ENCODE results near the gene OSBPL3.
A peak's percentile ranks its signal among the peaks of the same experiment; 100 is the strongest.

OSBPL3 gene

DNA sequence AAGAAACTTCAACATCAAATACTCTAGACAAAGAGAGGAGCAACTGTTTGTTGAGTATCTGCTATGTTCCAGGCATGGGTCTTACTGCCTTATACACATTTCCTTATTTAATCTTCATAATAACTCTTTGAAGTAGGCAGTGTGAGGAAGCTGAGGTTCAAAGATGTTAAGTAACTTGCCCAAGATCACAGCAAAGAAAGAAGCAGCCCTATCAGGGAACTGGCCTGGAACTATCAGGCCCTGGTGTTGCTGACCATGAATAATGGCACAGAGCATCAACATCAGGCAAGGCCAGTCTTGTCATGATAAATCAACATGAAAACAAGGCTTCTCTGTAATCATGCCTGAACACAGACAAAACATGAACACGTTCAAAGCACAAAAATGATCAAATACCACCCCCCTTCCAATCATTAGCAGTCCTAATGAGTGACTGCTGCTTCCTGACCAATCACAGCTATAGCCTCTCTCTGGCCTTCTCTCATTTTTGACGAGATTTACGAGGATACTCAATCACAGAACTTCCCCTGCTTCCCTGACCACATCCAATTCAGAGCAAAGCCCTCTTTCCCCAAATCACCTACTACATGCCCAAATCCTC is 225.0 kb downstream of the OSBPL3 start:
- peak; percentile 38 for DNase-seq

DNA sequence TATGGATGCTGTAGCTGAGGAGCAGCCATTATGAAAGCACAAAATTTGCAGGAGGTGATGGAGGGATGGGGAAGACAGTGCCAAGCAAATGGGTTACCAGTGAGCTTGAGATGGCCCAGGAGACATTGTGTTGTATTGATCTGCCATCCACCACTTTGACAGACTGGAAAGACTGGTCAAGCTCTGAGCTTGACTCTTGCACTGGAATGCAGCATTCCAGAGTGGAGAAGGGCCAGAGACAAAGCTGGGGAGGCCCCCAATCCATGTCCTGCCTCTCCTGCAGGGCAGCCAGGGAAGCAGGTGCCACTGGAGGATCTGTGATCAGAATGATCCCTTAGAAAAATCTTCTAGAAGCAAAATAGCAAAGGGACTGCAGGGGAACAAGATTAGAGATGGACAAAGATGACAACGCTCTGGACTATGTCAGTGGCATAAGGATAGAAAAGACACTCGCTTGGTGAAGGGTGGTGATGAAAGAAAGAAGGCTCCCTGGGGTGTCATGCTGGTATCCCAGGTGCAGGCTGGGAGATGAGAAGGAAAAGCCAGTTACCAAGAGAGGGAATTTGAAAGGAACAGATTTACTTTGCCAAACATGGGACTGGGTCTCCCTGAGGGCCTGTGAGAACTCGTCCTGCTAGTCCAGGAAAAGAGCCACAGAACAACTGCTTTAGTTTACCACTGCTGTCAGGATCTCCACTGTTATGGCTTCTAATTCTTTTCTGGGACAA is 227.7 kb downstream of the OSBPL3 start:
- DNase-seq: no peak

- no peak for DNase-seq
Measured at GRCh38 chr7:24751484-24751883, 228.5 kb downstream of the OSBPL3 start.

GRCh38 chr7:24750441-24751055 is 229.4 kb downstream of the OSBPL3 start:
- no peak for DNase-seq

DNA sequence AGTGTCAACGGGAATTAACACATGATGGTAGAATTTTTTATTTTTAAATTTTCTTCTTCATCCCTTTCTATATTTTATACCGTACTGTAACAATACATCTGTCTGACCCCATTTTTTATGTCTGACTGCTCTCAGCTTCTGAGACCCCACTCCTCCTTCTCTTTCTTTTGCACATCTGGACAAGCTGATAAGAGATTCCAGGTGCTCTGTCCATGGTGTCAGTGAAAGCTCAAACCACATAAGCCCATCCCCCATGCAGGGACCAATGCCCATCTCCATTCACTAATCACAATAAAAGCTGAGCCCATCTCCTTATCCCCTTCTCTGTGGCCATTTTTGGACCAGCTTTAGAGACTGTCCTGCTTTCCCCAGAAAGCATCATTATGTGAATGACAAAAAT is 231.5 kb downstream of the OSBPL3 start:
- DNase-seq: no peak

Measured in suppressor macrophage treated with lipopolysaccharide for 4 hours (primary cell).